Vagina (tissue), 2 donors: ENCODE measurements around the gene LMO1. TPM values are rescaled to one million over a fixed set of nuclear protein-coding genes. Genes with fewer than 3 reads are reported as not detected.

ENCODE experiments used
- DNase-seq, 2 donors: peaks; one replicate each; pipeline ENCODE4 v3.0.0-alpha.2; 2017; ENCODE audit errors: extremely low spot score in 2 of 2
- H3K27ac ChIP-seq: fragments of 200-600 bp; sonication (generic); one replicate; pipeline ENCODE4 v1.5.1; 2019
- H3K27me3 ChIP-seq: fragments of 200-600 bp; sonication (generic); one replicate; pipeline ENCODE4 v1.5.1; 2019
- H3K36me3 ChIP-seq, 2 donors: fragments of 200-600 bp; sonication (generic); one replicate each; pipeline ENCODE4 v1.5.1; 2017 to 2019
- H3K4me1 ChIP-seq: fragments of 200-600 bp; sonication (generic); one replicate; pipeline ENCODE4 v1.5.1; 2019
- H3K4me3 ChIP-seq, 2 donors: fragments of 200-600 bp; sonication (generic); 1 replicate in 1 of 2; 2 replicates in 1 of 2; pipeline ENCODE4 v1.5.1; 2016 to 2019
- H3K9me3 ChIP-seq: fragments of 200-600 bp; sonication (generic); one replicate; pipeline ENCODE4 v1.5.1; 2019
- CTCF ChIP-seq, 3 experiments: fragments of 450-650 bp in 2 of 3; fragments of 200-600 bp in 1 of 3; sonication (generic) in 1 of 3; IDR thresholded peaks; one replicate each; pipeline ENCODE4 v1.5.1; 2017 to 2019; ENCODE audit warnings: antibody characterized with exemption in 3 of 3, mild to moderate bottlenecking in 2 of 3, moderate library complexity in 2 of 3
- POLR2A ChIP-seq, 2 donors: fragments of 450-650 bp; IDR thresholded peaks; one replicate each; pipeline ENCODE4 v1.6.1; 2017; ENCODE audit warnings: antibody characterized with exemption in 2 of 2, mild to moderate bottlenecking in 2 of 2, moderate library complexity in 2 of 2
- POLR2AphosphoS5 ChIP-seq, 2 donors: sonication (generic); formaldehyde crosslinking; IDR thresholded peaks; one replicate each; pipeline ENCODE4 v1.9.0; 2017; ENCODE audit warnings: antibody characterized with exemption in 2 of 2, mild to moderate bottlenecking in 2 of 2, low read depth in 1 of 2; ENCODE audit not compliant: insufficient read depth in 1 of 2
- intact Hi-C: fragments of 100-400 bp; cut with DNase I; formaldehyde crosslinking; loops from one replicate; pipeline ENCODE4 v1.15.1; 2023
- total RNA-seq: library from RNA; depleted of rRNA; stranded (reverse); fragments of >200 nt; gene quantifications from one replicate; pipeline ENCODE4 v1.2.3, GENCODE V29; 2016

Gene LMO1
- total RNA-seq, 1 donor from 2014 or later = not detected

- Histone ChIP-seq H3K27me3 (no peaks in the 10 kb centered on the region), H3K4me1 (peaks cover 10% of the 10 kb centered on the region), H3K27ac (no peak overlapping the region), H3K9me3 (no peaks in the 10 kb centered on the region), H3K36me3 (no peaks in the 10 kb centered on the region), H3K4me3 (no peak overlapping the region)
- no peak for DNase-seq
- TF ChIP-seq CTCF (IDR thresholded peaks at IDR 0.05) (no peak), POLR2AphosphoS5 (IDR thresholded peaks at IDR 0.05; ENCODE audit: insufficient read depth in 1 of 2, low read depth in 1 of 2) (no peak), POLR2A (IDR thresholded peaks at IDR 0.05) (no peak)
- intact Hi-C loops = no loop called here
Observed at GRCh38 chr11:8258289-8258688, 5.4 kb downstream of the LMO1 start.

GRCh38 chr11:8257003-8257664 is 6.5 kb downstream of the LMO1 start:
- no peak for DNase-seq
- H3K9me3 ChIP-seq = no peaks in the 10 kb centered on the region
- H3K27ac ChIP-seq = no peak overlapping the region
- H3K4me1 ChIP-seq = peaks cover under 1% of the 10 kb centered on the region
- TF ChIP-seq POLR2AphosphoS5 (IDR thresholded peaks at IDR 0.05; ENCODE audit: insufficient read depth in 1 of 2, low read depth in 1 of 2) (no peak), CTCF (IDR thresholded peaks at IDR 0.05) (no peak), POLR2A (IDR thresholded peaks at IDR 0.05) (no peak)
- intact Hi-C loops = no loop called here
- no peaks in the 10 kb centered on the region for H3K27me3 ChIP-seq
- H3K4me3 ChIP-seq = no peak overlapping the region
- no peaks in the 10 kb centered on the region for H3K36me3 ChIP-seq

- DNase-seq = no peak
- Histone ChIP-seq H3K36me3 (no peaks in the 10 kb centered on the region), H3K27ac (no peak overlapping the region), H3K4me3 (no peak overlapping the region), H3K27me3 (no peaks in the 10 kb centered on the region), H3K4me1 (no peaks in the 10 kb centered on the region), H3K9me3 (no peaks in the 10 kb centered on the region)
- intact Hi-C loops = no loop called here
- TF ChIP-seq CTCF (IDR thresholded peaks at IDR 0.05) (no peak), POLR2A (IDR thresholded peaks at IDR 0.05) (no peak), POLR2AphosphoS5 (IDR thresholded peaks at IDR 0.05; ENCODE audit: insufficient read depth in 1 of 2, low read depth in 1 of 2) (no peak)
Observed at GRCh38 chr11:8256271-8257002, 7.2 kb downstream of the LMO1 start.

GRCh38 chr11:8253566-8253965 is 10.1 kb downstream of the LMO1 start:
- H3K4me1 ChIP-seq = no peaks in the 10 kb centered on the region
- no peak for DNase-seq
- H3K27me3 ChIP-seq = no peaks in the 10 kb centered on the region
- no peak overlapping the region for H3K27ac ChIP-seq
- no peaks in the 10 kb centered on the region for H3K36me3 ChIP-seq
- intact Hi-C loops = no loop called here
- H3K9me3 ChIP-seq = no peaks in the 10 kb centered on the region
- no peak overlapping the region for H3K4me3 ChIP-seq
- TF ChIP-seq CTCF (IDR thresholded peaks at IDR 0.05) (no peak), POLR2AphosphoS5 (IDR thresholded peaks at IDR 0.05; ENCODE audit: insufficient read depth in 1 of 2, low read depth in 1 of 2) (no peak), POLR2A (IDR thresholded peaks at IDR 0.05) (no peak)

GRCh38 chr11:8252946-8253345 is 10.7 kb downstream of the LMO1 start:
- Histone ChIP-seq H3K9me3 (no peaks in the 10 kb centered on the region), H3K27me3 (no peaks in the 10 kb centered on the region), H3K4me1 (no peaks in the 10 kb centered on the region), H3K27ac (no peak overlapping the region), H3K4me3 (no peak overlapping the region), H3K36me3 (no peaks in the 10 kb centered on the region)
- TF ChIP-seq CTCF (IDR thresholded peaks at IDR 0.05) (no peak), POLR2AphosphoS5 (IDR thresholded peaks at IDR 0.05; ENCODE audit: insufficient read depth in 1 of 2, low read depth in 1 of 2) (no peak), POLR2A (IDR thresholded peaks at IDR 0.05) (no peak)
- intact Hi-C loops = no loop called here
- DNase-seq = no peak
